PFSK-1 (cell line): ENCODE data around the gene TRIM4.

ENCODE experiments used
- POLR2AphosphoS5 ChIP-seq: IDR thresholded peaks from 2 replicates; pipeline ENCODE4 v1.6.1; 2012; ENCODE audit warnings: low read depth, mild to moderate bottlenecking, control low read depth, low read length, moderate library complexity
- REST ChIP-seq, 2 experiments: IDR thresholded peaks; 2 replicates each; pipeline versions ENCODE4 v1.6.1 to v1.8.0; 2011 to 2012; ENCODE audit warnings: low read depth in 2 of 2, low read length in 2 of 2, control low read depth in 1 of 2, inconsistent platforms in 1 of 2, mild to moderate bottlenecking in 1 of 2, moderate library complexity in 1 of 2; ENCODE audit not compliant: insufficient read depth in 1 of 2

- no peak for TF ChIP-seq POLR2AphosphoS5
- no peak for TF ChIP-seq REST (IDR thresholded peaks at IDR 0.05; ENCODE audit: insufficient read depth in 1 of 2, low read depth in 2 of 2, low read length in 2 of 2)
These were observed 17.7 kb downstream of the TRIM4 start for GRCh38 chr7:99901581-99901980.
